Stimulated activated CD8-positive, alpha-beta memory T cell treated with anti-CD3 and anti-CD28 coated beads, Interleukin-12 subunit alpha, Interleukin-12 subunit beta, amount 100 ng/mL, for 24 hours (primary cell): ENCODE measurements around the gene ADAM11.
"Not testable (repeated sequence)": the region's sequence is repeated elsewhere in the genome, so short reads cannot be mapped to it uniquely, and the experiment has no call there.

ENCODE experiments used
- DNase-seq: peaks from one replicate; pipeline ENCODE4 v3.0.0-alpha.2; 2020; ENCODE audit errors: extremely low read depth

The ADAM11 gene

GRCh38 chr17:44758414-44759085 is at the start of gene ADAM11:
TSS of gene ADAM11 (plus strand) at chr17:44758988. CDS start at chr17:44759200, 212 bp downstream.
- DNase-seq: no peak

- DNase-seq: no peak
Observed at GRCh38 chr17:44719444-44719843, 39.3 kb upstream of the ADAM11 start.

- DNase-seq: no peak
Observed at GRCh38 chr17:44722254-44722653, 36.5 kb upstream of the ADAM11 start.

- not testable (repeated sequence) for DNase-seq
Observed at GRCh38 chr17:44726121-44726520, 32.7 kb upstream of the ADAM11 start.

- no peak for DNase-seq
Observed at GRCh38 chr17:44733753-44734152, 25.0 kb upstream of the ADAM11 start.

- DNase-seq: no peak
Observed at GRCh38 chr17:44734272-44734671, 24.5 kb upstream of the ADAM11 start.

- DNase-seq: no peak
Observed at GRCh38 chr17:44736551-44737240, 22.1 kb upstream of the ADAM11 start.

GRCh38 chr17:44738214-44738906 is 20.4 kb upstream of the ADAM11 start:
- no peak for DNase-seq

- DNase-seq: no peak
Observed at GRCh38 chr17:44741316-44741715, 17.5 kb upstream of the ADAM11 start.

GRCh38 chr17:44745301-44745700 is 13.5 kb upstream of the ADAM11 start:
- no peak for DNase-seq

GRCh38 chr17:44745738-44746137 is 13.1 kb upstream of the ADAM11 start:
- DNase-seq: not testable (repeated sequence)

- no peak for DNase-seq
Observed at GRCh38 chr17:44747566-44747965, 11.2 kb upstream of the ADAM11 start.

GRCh38 chr17:44749076-44749979 is 9.5 kb upstream of the ADAM11 start:
- no peak for DNase-seq

- DNase-seq: no peak
Observed at GRCh38 chr17:44749980-44750318, 8.8 kb upstream of the ADAM11 start.

GRCh38 chr17:44751331-44751730 is 7.5 kb upstream of the ADAM11 start:
- DNase-seq: no peak

GRCh38 chr17:44751806-44752205 is 7.0 kb upstream of the ADAM11 start:
- DNase-seq: no peak

GRCh38 chr17:44752953-44753861 is 5.6 kb upstream of the ADAM11 start:
- no peak for DNase-seq

GRCh38 chr17:44754276-44754675 is 4.5 kb upstream of the ADAM11 start:
- no peak for DNase-seq

GRCh38 chr17:44755180-44755579 is 3.6 kb upstream of the ADAM11 start:
- DNase-seq: not testable (repeated sequence)

GRCh38 chr17:44757045-44757917 is 1.5 kb upstream of the ADAM11 start:
- DNase-seq: no peak
